Measurements from ENCODE around the gene ABTB2. TPM values are rescaled to one million over a fixed set of nuclear protein-coding genes. Genes with fewer than 3 reads are reported as not detected.
A peak's percentile ranks its signal among the peaks of the same experiment; 100 is the strongest.

Gene ABTB2
- total RNA-seq, 1 donor = 5.1 TPM

- Histone ChIP-seq H3K79me2 (ENCODE audit: insufficient read depth, low read length) (no peaks in the 10 kb centered on the region), H3K27ac (ENCODE audit: low read depth, low read length) (no peak overlapping the region), H3K4me3 (ENCODE audit: insufficient read depth, low read length) (no peak overlapping the region), H3K27me3 (ENCODE audit: insufficient read depth, low read length) (no peaks in the 10 kb centered on the region), H3K4me2 (ENCODE audit: insufficient read depth, low read length) (no peak overlapping the region), H3K4me1 (ENCODE audit: insufficient read depth, low read length) (no peaks in the 10 kb centered on the region), H4K20me1 (ENCODE audit: insufficient read depth, low read length) (peaks cover 7% of the 10 kb centered on the region), H2AFZ (ENCODE audit: low read length) (no peak overlapping the region), H3K9me3 (ENCODE audit: low read depth, low read length) (no peaks in the 10 kb centered on the region), H3K36me3 (ENCODE audit: insufficient read depth, low read length) (peaks cover 38% of the 10 kb centered on the region)
- TF ChIP-seq, protein P1, sequence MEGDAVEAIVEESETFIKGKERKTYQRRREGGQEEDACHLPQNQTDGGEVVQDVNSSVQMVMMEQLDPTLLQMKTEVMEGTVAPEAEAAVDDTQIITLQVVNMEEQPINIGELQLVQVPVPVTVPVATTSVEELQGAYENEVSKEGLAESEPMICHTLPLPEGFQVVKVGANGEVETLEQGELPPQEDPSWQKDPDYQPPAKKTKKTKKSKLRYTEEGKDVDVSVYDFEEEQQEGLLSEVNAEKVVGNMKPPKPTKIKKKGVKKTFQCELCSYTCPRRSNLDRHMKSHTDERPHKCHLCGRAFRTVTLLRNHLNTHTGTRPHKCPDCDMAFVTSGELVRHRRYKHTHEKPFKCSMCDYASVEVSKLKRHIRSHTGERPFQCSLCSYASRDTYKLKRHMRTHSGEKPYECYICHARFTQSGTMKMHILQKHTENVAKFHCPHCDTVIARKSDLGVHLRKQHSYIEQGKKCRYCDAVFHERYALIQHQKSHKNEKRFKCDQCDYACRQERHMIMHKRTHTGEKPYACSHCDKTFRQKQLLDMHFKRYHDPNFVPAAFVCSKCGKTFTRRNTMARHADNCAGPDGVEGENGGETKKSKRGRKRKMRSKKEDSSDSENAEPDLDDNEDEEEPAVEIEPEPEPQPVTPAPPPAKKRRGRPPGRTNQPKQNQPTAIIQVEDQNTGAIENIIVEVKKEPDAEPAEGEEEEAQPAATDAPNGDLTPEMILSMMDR (IDR thresholded peaks at IDR 0.05; ENCODE audit: extremely low read depth, low read depth, low read length) = no peak
- peak; percentile 71 for DNase-seq (ENCODE audit: insufficient read length, low spot score, missing footprints)
These were observed 207.2 kb downstream of the ABTB2 start for GRCh38 chr11:34150494-34151151.

DNA sequence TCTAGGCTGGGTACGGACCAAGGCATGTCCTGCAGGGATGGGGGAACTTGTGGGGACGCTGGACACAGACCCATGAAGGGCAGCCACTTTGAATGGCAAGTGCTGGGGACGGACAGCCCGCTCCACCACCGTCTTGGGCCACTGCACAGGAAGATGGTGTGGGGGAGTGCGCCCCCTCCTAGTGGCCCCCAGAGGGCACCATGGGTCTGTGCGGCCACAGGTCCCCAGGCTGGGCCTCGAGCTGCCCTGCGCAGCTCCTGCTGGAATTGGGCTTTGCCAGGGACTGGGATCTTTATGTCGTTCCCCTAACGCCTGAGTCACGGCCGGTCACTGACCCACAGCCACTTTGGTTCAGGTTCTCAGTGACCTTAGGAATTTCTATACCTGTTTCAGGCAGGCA is 208.0 kb downstream of the ABTB2 start:
- Histone ChIP-seq H3K36me3 (ENCODE audit: insufficient read depth, low read length) (peaks cover 45% of the 10 kb centered on the region), H4K20me1 (ENCODE audit: insufficient read depth, low read length) (peaks cover 3% of the 10 kb centered on the region), H3K79me2 (ENCODE audit: insufficient read depth, low read length) (no peaks in the 10 kb centered on the region), H3K4me3 (ENCODE audit: insufficient read depth, low read length) (no peak overlapping the region), H3K4me1 (ENCODE audit: insufficient read depth, low read length) (no peaks in the 10 kb centered on the region), H3K4me2 (ENCODE audit: insufficient read depth, low read length) (no peak overlapping the region), H3K27me3 (ENCODE audit: insufficient read depth, low read length) (no peaks in the 10 kb centered on the region), H3K27ac (ENCODE audit: low read depth, low read length) (no peak overlapping the region), H2AFZ (ENCODE audit: low read length) (no peak overlapping the region), H3K9me3 (ENCODE audit: low read depth, low read length) (no peaks in the 10 kb centered on the region)
- TF ChIP-seq, protein P1 (IDR thresholded peaks at IDR 0.05; ENCODE audit: extremely low read depth, low read depth, low read length) = peak; percentile 32
- DNase-seq (ENCODE audit: insufficient read length, low spot score, missing footprints) = peak; percentile 94

DNA sequence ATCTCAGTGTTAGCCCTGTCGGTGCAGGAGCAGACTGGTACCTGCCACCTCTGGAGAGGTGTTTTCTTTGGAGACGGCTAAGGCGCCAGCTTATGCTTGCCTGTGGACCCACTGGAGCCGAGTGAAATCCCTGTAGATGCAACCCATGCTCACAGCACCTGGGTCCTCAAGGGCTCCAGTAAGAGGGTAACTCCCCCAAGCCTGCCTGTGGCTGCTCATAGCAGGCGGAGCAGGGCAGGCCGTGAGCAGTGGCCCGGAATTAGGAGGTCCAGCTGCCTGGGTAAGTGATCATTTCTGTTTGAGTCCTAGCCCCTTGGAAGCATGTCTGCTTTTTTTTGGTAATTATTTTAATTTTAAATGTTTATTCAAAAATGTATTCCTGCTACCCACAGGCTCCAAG is 208.5 kb downstream of the ABTB2 start:
- TF ChIP-seq, protein P1 (IDR thresholded peaks at IDR 0.05; ENCODE audit: extremely low read depth, low read depth, low read length) = no peak

DNA sequence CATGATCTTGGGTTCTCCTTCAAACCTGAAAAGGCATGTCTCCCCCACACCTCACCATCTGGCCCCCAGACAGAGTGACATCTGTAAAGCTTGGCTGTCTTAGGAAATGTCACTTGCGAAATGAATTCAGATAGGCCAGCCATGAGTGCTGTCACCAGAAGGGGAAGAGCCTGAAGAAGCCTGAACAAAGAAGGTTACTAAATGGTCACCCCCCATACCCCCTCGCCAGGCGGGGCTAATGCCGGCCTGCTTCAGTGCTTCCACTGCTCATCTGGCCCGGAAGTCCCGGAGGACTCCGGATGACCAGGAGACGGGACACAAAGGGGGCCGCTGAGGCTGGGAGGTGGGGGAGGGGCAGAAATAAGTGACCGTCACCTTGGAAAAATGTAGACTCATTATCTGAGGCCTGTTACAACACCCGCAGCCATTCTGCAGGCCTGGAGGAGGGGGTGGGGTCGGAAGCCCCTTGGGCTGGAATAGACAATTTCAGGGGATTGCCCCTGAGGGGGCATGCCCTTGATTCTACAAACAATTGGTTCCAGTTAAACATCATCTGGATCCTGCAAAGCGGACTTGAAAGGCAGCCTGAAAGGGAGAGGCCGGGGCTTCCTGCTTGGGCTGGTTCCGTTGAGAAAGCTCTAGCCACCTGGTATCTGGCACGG is 209.2 kb downstream of the ABTB2 start:
- peak; percentile 60 for DNase-seq (ENCODE audit: insufficient read length, low spot score, missing footprints)
- Histone ChIP-seq H3K27ac (ENCODE audit: low read depth, low read length) (no peak overlapping the region), H2AFZ (ENCODE audit: low read length) (no peak overlapping the region), H3K4me1 (ENCODE audit: insufficient read depth, low read length) (no peaks in the 10 kb centered on the region), H3K27me3 (ENCODE audit: insufficient read depth, low read length) (no peaks in the 10 kb centered on the region), H3K79me2 (ENCODE audit: insufficient read depth, low read length) (no peaks in the 10 kb centered on the region), H4K20me1 (ENCODE audit: insufficient read depth, low read length) (no peaks in the 10 kb centered on the region), H3K4me2 (ENCODE audit: insufficient read depth, low read length) (no peak overlapping the region), H3K9me3 (ENCODE audit: low read depth, low read length) (no peaks in the 10 kb centered on the region), H3K4me3 (ENCODE audit: insufficient read depth, low read length) (no peak overlapping the region), H3K36me3 (ENCODE audit: insufficient read depth, low read length) (peaks cover 57% of the 10 kb centered on the region)
- TF ChIP-seq, protein P1 (IDR thresholded peaks at IDR 0.05; ENCODE audit: extremely low read depth, low read depth, low read length) = no peak

More for the DNA sequence above, 208.5 kb downstream of the ABTB2 start:
- no peak overlapping the region for H3K4me2 ChIP-seq (ENCODE audit: insufficient read depth, low read length)
- no peaks in the 10 kb centered on the region for H3K79me2 ChIP-seq (ENCODE audit: insufficient read depth, low read length)
- H3K36me3 ChIP-seq (ENCODE audit: insufficient read depth, low read length) = peaks cover 50% of the 10 kb centered on the region
- no peak overlapping the region for H3K27ac ChIP-seq (ENCODE audit: low read depth, low read length)
- peak; percentile 21 for DNase-seq (ENCODE audit: insufficient read length, low spot score, missing footprints)
- H3K4me3 ChIP-seq (ENCODE audit: insufficient read depth, low read length) = no peak overlapping the region
- H3K9me3 ChIP-seq (ENCODE audit: low read depth, low read length) = no peaks in the 10 kb centered on the region
- no peaks in the 10 kb centered on the region for H3K4me1 ChIP-seq (ENCODE audit: insufficient read depth, low read length)
- H2AFZ ChIP-seq (ENCODE audit: low read length) = no peak overlapping the region
- H4K20me1 ChIP-seq (ENCODE audit: insufficient read depth, low read length) = no peaks in the 10 kb centered on the region
- H3K27me3 ChIP-seq (ENCODE audit: insufficient read depth, low read length) = no peaks in the 10 kb centered on the region

Measured in osteoblast (primary cell).